ENCODE measurements around the gene LIAS. TPM values are rescaled to one million over a fixed set of nuclear protein-coding genes. Genes with fewer than 3 reads are reported as not detected.

Gene LIAS
- total RNA-seq, 4 donors from 2014 or later = 8.9 to 21.4 (median 19.0) TPM

DNA sequence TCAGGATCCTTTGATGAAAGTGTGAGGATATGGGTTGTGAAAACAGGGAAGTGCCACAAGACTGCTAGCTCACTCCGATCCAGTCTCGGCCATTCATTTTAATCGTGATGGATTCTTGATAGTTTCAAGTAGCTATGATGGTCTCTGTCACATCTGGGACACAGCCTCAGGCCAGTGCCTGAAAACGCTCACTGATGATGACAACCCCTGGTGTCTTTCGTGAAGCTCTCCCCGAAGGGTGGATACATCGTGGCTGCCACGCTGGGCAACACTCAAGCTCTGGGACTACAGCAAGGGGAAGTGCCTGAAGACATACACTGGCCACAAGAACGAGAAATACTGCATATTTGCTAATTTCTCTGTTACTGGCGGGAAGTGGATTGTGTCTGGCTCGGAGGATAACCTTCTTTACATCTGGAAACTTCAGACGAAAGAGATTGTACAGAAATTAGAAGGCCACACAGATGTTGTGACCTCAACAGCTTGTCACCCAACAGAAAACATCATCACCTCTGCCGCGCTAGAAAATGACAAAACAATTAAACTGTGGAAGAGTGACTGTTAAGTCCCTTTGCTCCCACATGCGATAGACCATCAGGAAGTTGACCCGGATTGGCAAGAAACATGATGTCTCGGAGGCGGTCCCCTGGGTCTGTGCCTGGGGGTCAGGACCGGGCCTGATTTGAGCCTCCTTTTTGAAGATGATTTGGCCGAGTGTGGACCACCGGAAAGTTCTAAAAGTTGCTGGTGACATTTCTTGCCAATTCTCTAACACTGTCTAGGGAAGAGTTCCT, 22.2 kb downstream of the LIAS start:
- 86% methylated on average over 21 of the region's 21 CpGs for WGBS
- Histone ChIP-seq H3K9me3 (no peaks in the 10 kb centered on the region), H3K27me3 (no peaks in the 10 kb centered on the region), H3K4me3 (no peak overlapping the region), H3K4me1 (no peaks in the 10 kb centered on the region), H3K36me3 (peaks cover 19% of the 10 kb centered on the region), H3K27ac (no peak overlapping the region)
- no peak for TF ChIP-seq POLR2AphosphoS5 (IDR thresholded peaks at IDR 0.05)
- no peak for TF ChIP-seq POLR2A (IDR thresholded peaks at IDR 0.05)
- TF ChIP-seq, protein P1, sequence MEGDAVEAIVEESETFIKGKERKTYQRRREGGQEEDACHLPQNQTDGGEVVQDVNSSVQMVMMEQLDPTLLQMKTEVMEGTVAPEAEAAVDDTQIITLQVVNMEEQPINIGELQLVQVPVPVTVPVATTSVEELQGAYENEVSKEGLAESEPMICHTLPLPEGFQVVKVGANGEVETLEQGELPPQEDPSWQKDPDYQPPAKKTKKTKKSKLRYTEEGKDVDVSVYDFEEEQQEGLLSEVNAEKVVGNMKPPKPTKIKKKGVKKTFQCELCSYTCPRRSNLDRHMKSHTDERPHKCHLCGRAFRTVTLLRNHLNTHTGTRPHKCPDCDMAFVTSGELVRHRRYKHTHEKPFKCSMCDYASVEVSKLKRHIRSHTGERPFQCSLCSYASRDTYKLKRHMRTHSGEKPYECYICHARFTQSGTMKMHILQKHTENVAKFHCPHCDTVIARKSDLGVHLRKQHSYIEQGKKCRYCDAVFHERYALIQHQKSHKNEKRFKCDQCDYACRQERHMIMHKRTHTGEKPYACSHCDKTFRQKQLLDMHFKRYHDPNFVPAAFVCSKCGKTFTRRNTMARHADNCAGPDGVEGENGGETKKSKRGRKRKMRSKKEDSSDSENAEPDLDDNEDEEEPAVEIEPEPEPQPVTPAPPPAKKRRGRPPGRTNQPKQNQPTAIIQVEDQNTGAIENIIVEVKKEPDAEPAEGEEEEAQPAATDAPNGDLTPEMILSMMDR (IDR thresholded peaks at IDR 0.05) = no peak
- TF ChIP-seq EP300 (IDR thresholded peaks at IDR 0.05) = no peak
- DNase-seq (ENCODE audit: low spot score in 2 of 2) = no peak

DNA sequence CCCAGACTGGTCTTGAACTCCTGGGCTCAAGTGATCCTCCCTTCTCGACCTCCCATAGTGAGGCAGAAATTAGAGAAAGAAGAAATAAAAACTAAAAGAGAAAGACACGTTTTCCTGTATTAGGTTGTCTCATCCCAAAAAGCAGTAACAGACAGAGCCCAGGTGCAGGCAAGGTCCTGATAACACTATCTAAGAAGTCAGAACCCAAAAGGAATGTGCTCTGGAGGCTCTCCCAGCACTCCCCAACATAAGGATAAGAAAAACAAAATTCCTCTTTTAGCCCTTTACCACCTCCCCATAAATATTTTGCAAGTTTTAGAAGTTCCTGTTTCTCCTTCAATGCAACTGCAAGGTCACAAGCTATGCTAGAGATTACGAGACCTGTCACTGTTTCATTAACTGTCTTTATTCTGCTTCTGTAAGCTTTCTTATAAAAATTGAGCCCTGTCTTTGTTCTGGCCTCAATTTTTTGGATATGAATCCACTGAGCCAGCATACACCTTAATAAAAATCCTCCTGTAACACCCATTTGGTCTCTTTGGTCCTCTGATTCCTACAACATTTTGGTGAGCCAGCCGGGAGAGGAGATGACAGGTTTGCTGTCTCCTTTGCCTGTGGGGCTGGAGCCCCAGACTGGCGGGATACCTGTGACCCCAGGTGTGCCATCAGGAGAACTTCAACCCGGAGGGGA, 25.9 kb downstream of the LIAS start:
- no peaks in the 10 kb centered on the region for H3K9me3 ChIP-seq
- no peak for TF ChIP-seq EP300 (IDR thresholded peaks at IDR 0.05)
- no peak for TF ChIP-seq POLR2A (IDR thresholded peaks at IDR 0.05)
- no peak for DNase-seq (ENCODE audit: low spot score in 2 of 2)
- WGBS = 89% methylated on average over 6 of the region's 6 CpGs
- H3K27ac ChIP-seq = no peak overlapping the region
- no peaks in the 10 kb centered on the region for H3K36me3 ChIP-seq
- no peak overlapping the region for H3K4me3 ChIP-seq
- H3K4me1 ChIP-seq = no peaks in the 10 kb centered on the region
- no peaks in the 10 kb centered on the region for H3K27me3 ChIP-seq

DNA sequence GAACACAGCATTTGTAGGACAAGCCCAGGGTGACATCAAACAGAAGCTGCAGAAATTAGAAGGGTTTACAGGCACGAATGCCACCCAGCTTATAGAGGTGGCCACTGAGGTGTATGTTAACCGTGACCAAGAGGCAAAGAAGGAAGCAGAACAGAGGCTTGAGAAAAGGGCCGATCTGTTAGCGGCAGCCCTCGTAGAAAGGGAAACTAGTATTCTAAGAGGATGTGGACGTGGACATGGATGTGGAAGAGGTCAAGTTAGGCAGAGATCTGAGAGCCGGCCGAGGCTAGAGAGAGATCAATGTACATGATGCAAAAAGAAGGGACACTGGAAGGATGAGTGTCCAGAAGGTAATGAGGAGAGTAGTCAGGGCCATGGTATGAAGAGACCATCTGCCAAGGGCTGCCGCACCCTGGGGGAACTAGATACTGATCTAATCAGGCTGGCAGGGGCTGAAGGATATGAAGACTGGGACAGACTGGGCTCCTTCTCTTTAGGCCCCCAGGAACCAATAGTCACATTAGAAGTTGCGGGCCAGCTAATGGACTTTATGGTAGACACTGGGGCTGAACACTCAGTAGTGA, 27.5 kb downstream of the LIAS start:
- no peaks in the 10 kb centered on the region for H3K4me1 ChIP-seq
- no peaks in the 10 kb centered on the region for H3K9me3 ChIP-seq
- no peak overlapping the region for H3K4me3 ChIP-seq
- DNase-seq (ENCODE audit: low spot score in 2 of 2) = no peak
- TF ChIP-seq EP300 (IDR thresholded peaks at IDR 0.05) (no peak), POLR2AphosphoS5 (IDR thresholded peaks at IDR 0.05) (no peak), POLR2A (IDR thresholded peaks at IDR 0.05) (no peak)
- TF ChIP-seq, protein P1 (IDR thresholded peaks at IDR 0.05) = no peak
- no peak overlapping the region for H3K27ac ChIP-seq
- no peaks in the 10 kb centered on the region for H3K27me3 ChIP-seq
- H3K36me3 ChIP-seq = no peaks in the 10 kb centered on the region
- WGBS = 81% methylated on average over 10 of the region's 10 CpGs

DNA sequence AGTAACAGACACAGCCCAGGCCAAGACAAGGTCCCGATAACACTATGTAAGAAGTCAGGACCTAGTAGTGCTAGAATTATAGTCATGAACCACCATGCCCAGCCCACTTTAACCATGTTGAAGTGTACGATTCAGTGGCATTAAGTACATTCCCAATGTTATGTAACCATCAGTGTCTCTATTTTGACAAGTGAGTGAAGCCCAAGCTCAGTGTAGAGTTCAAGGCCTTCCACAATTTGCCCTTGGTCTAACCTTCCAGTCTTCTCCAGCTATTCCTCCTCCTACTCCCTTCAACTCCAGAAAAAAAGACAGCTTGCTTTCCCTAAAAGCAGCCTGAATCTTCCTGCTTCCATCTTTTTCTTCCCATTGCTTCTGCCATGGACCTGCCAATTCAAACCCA, 31.5 kb downstream of the LIAS start:
- no peak for TF ChIP-seq EP300 (IDR thresholded peaks at IDR 0.05)
- no peak for TF ChIP-seq POLR2AphosphoS5 (IDR thresholded peaks at IDR 0.05)
- TF ChIP-seq POLR2A (IDR thresholded peaks at IDR 0.05) = no peak
- TF ChIP-seq, protein P1 (IDR thresholded peaks at IDR 0.05) = no peak
- no peaks in the 10 kb centered on the region for H3K36me3 ChIP-seq
- H3K4me1 ChIP-seq = no peaks in the 10 kb centered on the region
- H3K27me3 ChIP-seq = no peaks in the 10 kb centered on the region
- WGBS = 97% methylated on average over 2 of the region's 2 CpGs
- no peak for DNase-seq (ENCODE audit: low spot score in 2 of 2)
- H3K27ac ChIP-seq = no peak overlapping the region
- H3K4me3 ChIP-seq = no peak overlapping the region
- no peaks in the 10 kb centered on the region for H3K9me3 ChIP-seq

DNA sequence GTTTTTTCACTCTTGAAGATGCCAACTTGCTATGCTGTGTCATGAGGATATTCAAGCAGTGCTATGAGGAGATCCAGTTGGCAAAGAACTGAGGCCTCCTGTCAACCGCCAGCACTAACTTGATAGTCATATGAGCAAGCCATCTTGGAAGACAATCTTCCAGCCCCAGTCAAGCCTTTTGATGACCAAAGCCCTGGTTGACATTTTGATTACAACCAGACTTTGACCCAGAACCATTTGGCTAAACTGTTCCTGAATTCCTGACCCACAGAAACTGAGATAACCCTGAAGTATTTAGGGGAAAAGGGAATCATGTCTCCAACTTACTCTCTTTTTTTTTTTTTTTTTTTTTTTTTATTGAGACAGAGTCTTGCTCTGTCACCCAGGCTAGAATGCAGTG, 35.5 kb downstream of the LIAS start:
- Histone ChIP-seq H3K27ac (no peak overlapping the region), H3K27me3 (no peaks in the 10 kb centered on the region), H3K36me3 (peaks cover 7% of the 10 kb centered on the region), H3K4me1 (no peaks in the 10 kb centered on the region), H3K4me3 (no peak overlapping the region), H3K9me3 (no peaks in the 10 kb centered on the region)
- no peak for TF ChIP-seq EP300 (IDR thresholded peaks at IDR 0.05)
- TF ChIP-seq POLR2A (IDR thresholded peaks at IDR 0.05) = no peak
- TF ChIP-seq, protein P1 (IDR thresholded peaks at IDR 0.05) = no peak
- TF ChIP-seq POLR2AphosphoS5 (IDR thresholded peaks at IDR 0.05) = no peak
- 71% methylated on average over 1 of the region's 1 CpG for WGBS
- DNase-seq (ENCODE audit: low spot score in 2 of 2) = no peak

Measured in suprapubic skin (tissue), 4 donors.